Spleen (tissue), 7 donors: Measurements from ENCODE around the gene ADARB2.

Experiments used
- CTCF ChIP-seq, 11 experiments: fragments of 200-600 bp in 7 of 11; fragments of 450-650 bp in 4 of 11; sonication (generic) in 4 of 11; IDR thresholded peaks in 8 of 11; conservative IDR thresholded peaks in 3 of 11; 1 replicate in 7 of 11; 2 replicates in 4 of 11; pipeline versions ENCODE4 v1.4.0 to v1.8.0; 2016 to 2021; ENCODE audit warnings: antibody characterized with exemption in 11 of 11, inconsistent platforms in 4 of 11, mild to moderate bottlenecking in 1 of 11
- POLR2A ChIP-seq, 3 donors: fragments of 450-650 bp; IDR thresholded peaks; one replicate each; pipeline ENCODE4 v1.5.1; 2017; ENCODE audit warnings: antibody characterized with exemption in 3 of 3, mild to moderate bottlenecking in 1 of 3
- donor health status: DM: no; HTN: no; CAD: no; lungs with moderate emphysema.
- donor health status: DM: no; HTN: no; CAD: no.
- donor health status: DM: no; HTN: no; CAD: no.

GRCh38 chr10:1663226-1663625 is 74.1 kb downstream of the ADARB2 start:
- no peak for TF ChIP-seq POLR2A (IDR thresholded peaks at IDR 0.05)
- TF ChIP-seq CTCF (IDR thresholded peaks at IDR 0.05 in 8 of 11, conservative IDR thresholded peaks at IDR 0.05 in 3 of 11), result no peak
